ENCODE data around the gene ADAM15. TPM values are rescaled to one million over a fixed set of nuclear protein-coding genes. Genes with fewer than 3 reads are reported as not detected.
A peak's percentile ranks its signal among the peaks of the same experiment; 100 is the strongest.

ADAM15 gene
- 10 to 100 TPM; 10.8 to 26.8 TPM for total RNA-seq
- 10 to 100 TPM; 16.0 to 19.0 TPM for polyA plus RNA-seq

- Histone ChIP-seq H3K36me3 (ENCODE audit: control insufficient read depth in 4 of 4, insufficient read depth in 3 of 4, low read depth in 1 of 4, low read length in 3 of 4) (no peaks in the 10 kb centered on the region), H3K27me3 (ENCODE audit: control insufficient read depth in 4 of 4, insufficient read depth in 4 of 4, low read length in 3 of 4) (no peaks in the 10 kb centered on the region), H3K9ac (ENCODE audit: low read depth in 1 of 2, low read length in 2 of 2) (peak within 1 kb of the TSS; percentile 46 to 50), H3K4me3 (ENCODE audit: low read depth in 1 of 3, low read length in 3 of 3) (peak within 1 kb of the TSS; percentile 65 to 75 (median 67)), H3K9me3 (ENCODE audit: control insufficient read depth in 4 of 4, low read length in 3 of 4) (no peaks in the 10 kb centered on the region), H3K27ac (ENCODE audit: low read depth in 1 of 2, low read length in 2 of 2) (peak within 1 kb of the TSS; percentile 70 to 91), H3K4me1 (ENCODE audit: control insufficient read depth in 4 of 4, insufficient read depth in 4 of 4, low read length in 3 of 4) (peaks cover 9 to 51% (median 28%) of the 10 kb centered on the region in 4 donors)
- TF ChIP-seq CTCF (IDR thresholded peaks at IDR 0.05; ENCODE audit: low read depth, low read length, missing input control), result peak; percentile 91
- peak; percentile 45 for TF ChIP-seq REST (IDR thresholded peaks at IDR 0.05)
- peak; percentile 47 for TF ChIP-seq SP1 (IDR thresholded peaks at IDR 0.05)
- TF ChIP-seq RAD21 (IDR thresholded peaks at IDR 0.05), result peak; percentile 62 to 78
- no peak for TF ChIP-seq JUND (IDR thresholded peaks at IDR 0.05)
- peak in 1 of 2 donors; percentile 25 for TF ChIP-seq GABPA (IDR thresholded peaks at IDR 0.05 in 1 of 2, conservative IDR thresholded peaks at IDR 0.05 in 1 of 2)
- under 1% methylated on average over 99 of the region's 99 CpGs for WGBS
- peak; percentile 93 for DNase-seq (ENCODE audit: low spot score)
Measured at GRCh38 chr1:155050560-155051341, at the start of gene ADAM15. ADAM15 (plus strand) TSS chr1:155051316; CDS start chr1:155051387, 71 bp downstream.

- Histone ChIP-seq H3K27ac (ENCODE audit: low read depth in 1 of 2, low read length in 2 of 2) (peak overlapping the region; percentile 96 to 97), H3K4me1 (ENCODE audit: control insufficient read depth in 4 of 4, insufficient read depth in 4 of 4, low read length in 3 of 4) (peaks cover 13 to 48% (median 39%) of the 10 kb centered on the region in 4 donors), H3K9ac (ENCODE audit: low read depth in 1 of 2, low read length in 2 of 2) (peak overlapping the region; percentile 71 to 87), H3K9me3 (ENCODE audit: control insufficient read depth in 4 of 4, low read length in 3 of 4) (no peaks in the 10 kb centered on the region), H3K4me3 (ENCODE audit: low read depth in 1 of 3, low read length in 3 of 3) (peak overlapping the region; percentile 73 to 74 (median 73)), H3K27me3 (ENCODE audit: control insufficient read depth in 4 of 4, insufficient read depth in 4 of 4, low read length in 3 of 4) (no peaks in the 10 kb centered on the region), H3K36me3 (ENCODE audit: control insufficient read depth in 4 of 4, insufficient read depth in 3 of 4, low read depth in 1 of 4, low read length in 3 of 4) (no peaks in the 10 kb centered on the region)
- WGBS, result 0% methylated on average over 11 of the region's 11 CpGs
- DNase-seq (ENCODE audit: low spot score), result no peak
- TF ChIP-seq NR2F2 (IDR thresholded peaks at IDR 0.05) (no peak), REST (IDR thresholded peaks at IDR 0.05) (no peak), EGR1 (IDR thresholded peaks at IDR 0.05; ENCODE audit: low read depth in 2 of 2) (no peak), ZBTB33 (IDR thresholded peaks at IDR 0.05) (no peak)
Measured at GRCh38 chr1:155001425-155001674, 49.8 kb upstream of the ADAM15 start.
